CD4-positive, alpha-beta T cell (primary cell): ENCODE results near the gene SRBD1. TPM values are rescaled to one million over a fixed set of nuclear protein-coding genes. Genes with fewer than 3 reads are reported as not detected.
A peak's percentile ranks its signal among the peaks of the same experiment; 100 is the strongest.

Experiments used
- ATAC-seq: fragments of 200-7000 bp; cut with Tn5 transposase; one replicate; pipeline ENCODE4 v1.10.0; 2022; ENCODE audit warnings: mild to moderate bottlenecking; ENCODE audit not compliant: poor library complexity
- CTCF ChIA-PET: fragments of 350-600 bp; sonication (Branson Sonifier 250); formaldehyde crosslinking; loops from one replicate; lab custom pipeline; 2021; ENCODE audit warnings: antibody characterized with exemption, inconsistent platforms; lab: Charles Lee
- POLR2A ChIA-PET: fragments of 350-600 bp; sonication (Branson Sonifier 250); formaldehyde crosslinking; loops from one replicate; lab custom pipeline; 2021; ENCODE audit warnings: antibody characterized with exemption, inconsistent platforms; lab: Charles Lee
- DNase-seq, 14 experiments: peaks; one replicate each; pipeline ENCODE4 v3.0.0-alpha.2; 2013 to 2020; ENCODE audit warnings: mixed read lengths in 2 of 14
- H3K27ac ChIP-seq, 2 donors: one replicate each; pipeline versions ENCODE4 v1.5.1 to v1.7.0; 2013; ENCODE audit warnings: low read length in 2 of 2, low read depth in 1 of 2, mild to moderate bottlenecking in 1 of 2
- H3K27me3 ChIP-seq, 2 experiments: 1 replicate in 1 of 2; 2 replicates in 1 of 2; pipeline versions ENCODE4 v1.6.1 to v1.7.0; 2013; ENCODE audit warnings: low read length in 2 of 2, control low read depth in 1 of 2, mild to moderate bottlenecking in 1 of 2, moderate library complexity in 1 of 2; ENCODE audit not compliant: insufficient read depth in 2 of 2, control insufficient read depth in 1 of 2
- H3K36me3 ChIP-seq: one replicate; pipeline ENCODE4 v1.6.1; 2013; ENCODE audit warnings: low read length, control low read depth; ENCODE audit not compliant: insufficient read depth
- H3K4me1 ChIP-seq: one replicate; pipeline ENCODE4 v1.6.1; 2013; ENCODE audit warnings: low read length, control low read depth; ENCODE audit not compliant: insufficient read depth
- H3K4me3 ChIP-seq: one replicate; pipeline ENCODE4 v1.5.1; 2013; ENCODE audit warnings: mild to moderate bottlenecking, low read length, moderate library complexity
- H3K9me3 ChIP-seq, 2 experiments: 1 replicate in 1 of 2; 2 replicates in 1 of 2; pipeline versions ENCODE4 v1.6.1 to v1.7.0; 2013; ENCODE audit warnings: low read length in 2 of 2, mild to moderate bottlenecking in 2 of 2, control low read depth in 1 of 2, moderate library complexity in 1 of 2; ENCODE audit not compliant: control insufficient read depth in 1 of 2, insufficient read depth in 1 of 2
- H3K27ac Mint-ChIP-seq: one replicate; pipeline ENCODE4 v1.8.0; 2020; ENCODE audit warnings: mixed read lengths
- H3K27me3 Mint-ChIP-seq: one replicate; pipeline ENCODE4 v1.8.0; 2021; ENCODE audit warnings: mixed read lengths
- H3K36me3 Mint-ChIP-seq: one replicate; pipeline ENCODE4 v1.8.0; 2021; ENCODE audit warnings: low read depth, mixed read lengths
- H3K4me1 Mint-ChIP-seq: one replicate; pipeline ENCODE4 v1.8.0; 2021; ENCODE audit warnings: low read depth, mixed read lengths
- H3K4me3 Mint-ChIP-seq: one replicate; pipeline ENCODE4 v1.8.0; 2020; ENCODE audit warnings: mild to moderate bottlenecking, mixed read lengths
- H3K9me3 Mint-ChIP-seq: one replicate; pipeline ENCODE4 v1.8.0; 2020; ENCODE audit warnings: mixed read lengths
- intact Hi-C, 2 experiments: fragments of 100-400 bp; cut with DNase I in 1 of 2; cut with micrococcal nuclease in 1 of 2; formaldehyde crosslinking; loops; one replicate each; pipeline versions ENCODE4 v1.15.1 to v1.9.0; 2023 to 2025; cut with DNase I, micrococcal nuclease
- total RNA-seq, 174 experiments: library from RNA in 2 of 174; stranded (reverse) in 2 of 174; gene quantifications; one replicate each; pipeline ENCODE4 v1.2.3 and lab custom pipeline; 2021 to 2026
- TF ChIP-seq, protein P1 (sequence below): fragments of 200-600 bp; IDR thresholded peaks from one replicate; pipeline ENCODE4 v1.8.0; 2022; ENCODE audit warnings: antibody characterized with exemption, mild to moderate bottlenecking

The SRBD1 gene
- total RNA-seq, 2 experiments from 2014 or later = 14.2 to 16.0 TPM

DNA sequence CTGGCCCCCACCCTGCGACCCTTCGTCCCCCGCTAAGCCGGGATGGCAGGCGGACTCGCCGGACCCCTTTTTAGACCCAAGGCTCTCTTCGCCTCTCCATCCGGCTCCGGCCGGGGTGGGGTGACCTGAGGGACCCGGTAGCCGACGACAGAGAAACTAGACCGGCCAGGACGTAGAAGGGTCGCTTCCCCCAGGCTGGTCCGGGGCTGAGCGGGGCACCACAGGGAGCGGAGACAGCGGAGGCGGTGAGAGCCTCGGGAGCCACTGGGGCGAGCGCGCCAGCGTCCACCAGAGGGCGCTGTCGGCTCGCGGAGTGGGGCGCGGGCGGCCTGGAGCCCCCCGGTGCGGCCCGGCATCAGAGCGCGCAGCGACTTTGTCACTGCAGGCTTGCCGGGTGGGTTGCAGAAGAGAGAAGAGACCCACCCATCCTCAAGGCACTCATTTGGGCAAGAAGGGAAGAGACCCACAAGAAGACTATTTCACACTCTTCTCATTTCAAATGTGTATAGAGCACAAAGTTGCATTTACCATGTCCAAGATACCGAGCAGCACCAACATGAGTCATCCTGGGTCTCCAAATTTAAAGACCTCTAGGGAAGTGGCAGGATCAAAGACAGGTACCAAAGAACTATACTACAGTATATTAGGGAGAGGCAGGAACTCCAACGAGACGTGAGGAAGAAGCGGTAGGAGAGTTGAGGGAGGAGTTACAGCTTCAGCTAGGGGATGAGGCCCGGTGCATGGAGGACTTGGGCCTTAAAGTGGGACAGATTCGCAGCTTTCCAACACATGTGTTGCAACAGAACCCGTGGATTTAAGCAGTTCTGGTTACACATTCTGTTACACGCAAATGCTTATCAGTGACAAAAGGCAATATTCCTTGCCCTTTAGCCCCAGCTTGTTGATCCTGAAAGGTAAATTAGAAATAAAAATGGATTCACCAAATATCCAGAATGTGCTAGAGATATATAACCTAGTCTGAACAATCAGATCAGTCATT, 32.8 kb upstream of the SRBD1 start:
- no peaks in the 10 kb centered on the region for H3K36me3 Mint-ChIP-seq
- TF ChIP-seq, protein P1, sequence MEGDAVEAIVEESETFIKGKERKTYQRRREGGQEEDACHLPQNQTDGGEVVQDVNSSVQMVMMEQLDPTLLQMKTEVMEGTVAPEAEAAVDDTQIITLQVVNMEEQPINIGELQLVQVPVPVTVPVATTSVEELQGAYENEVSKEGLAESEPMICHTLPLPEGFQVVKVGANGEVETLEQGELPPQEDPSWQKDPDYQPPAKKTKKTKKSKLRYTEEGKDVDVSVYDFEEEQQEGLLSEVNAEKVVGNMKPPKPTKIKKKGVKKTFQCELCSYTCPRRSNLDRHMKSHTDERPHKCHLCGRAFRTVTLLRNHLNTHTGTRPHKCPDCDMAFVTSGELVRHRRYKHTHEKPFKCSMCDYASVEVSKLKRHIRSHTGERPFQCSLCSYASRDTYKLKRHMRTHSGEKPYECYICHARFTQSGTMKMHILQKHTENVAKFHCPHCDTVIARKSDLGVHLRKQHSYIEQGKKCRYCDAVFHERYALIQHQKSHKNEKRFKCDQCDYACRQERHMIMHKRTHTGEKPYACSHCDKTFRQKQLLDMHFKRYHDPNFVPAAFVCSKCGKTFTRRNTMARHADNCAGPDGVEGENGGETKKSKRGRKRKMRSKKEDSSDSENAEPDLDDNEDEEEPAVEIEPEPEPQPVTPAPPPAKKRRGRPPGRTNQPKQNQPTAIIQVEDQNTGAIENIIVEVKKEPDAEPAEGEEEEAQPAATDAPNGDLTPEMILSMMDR = peak; percentile 90
- ChIA-PET POLR2A (no interaction called here), CTCF (interaction anchor here (0.9 to 3.3 kb wide), 5 partner anchors 13 to 139 kb away, joined by 3 to 43 read pairs (median 4); no protein-coding TSS in a partner anchor)
- H3K27me3 Mint-ChIP-seq = peaks cover 33% of the 10 kb centered on the region
- Histone ChIP-seq H3K36me3 (no peaks in the 10 kb centered on the region), H3K27me3 (peaks cover 15 to 22% of the 10 kb centered on the region in 2 experiments), H3K4me3 (peak overlapping the region; percentile 50), H3K9me3 (no peaks in the 10 kb centered on the region), H3K27ac (no peak overlapping the region), H3K4me1 (peaks cover 10% of the 10 kb centered on the region)
- H3K27ac Mint-ChIP-seq = no peak overlapping the region
- DNase-seq = peak; percentile 37 to 89 (median 72)
- no peak overlapping the region for H3K4me3 Mint-ChIP-seq
- no peaks in the 10 kb centered on the region for H3K9me3 Mint-ChIP-seq
- intact Hi-C loops = loop anchor here (1.0 to 10.0 kb wide), 7 partner anchors 83 to 1271 kb away; partner anchors contain the start of gene MCFD2 (in 1 of the 2)
- peak; percentile 97 for ATAC-seq
- peaks cover 6% of the 10 kb centered on the region for H3K4me1 Mint-ChIP-seq

DNA sequence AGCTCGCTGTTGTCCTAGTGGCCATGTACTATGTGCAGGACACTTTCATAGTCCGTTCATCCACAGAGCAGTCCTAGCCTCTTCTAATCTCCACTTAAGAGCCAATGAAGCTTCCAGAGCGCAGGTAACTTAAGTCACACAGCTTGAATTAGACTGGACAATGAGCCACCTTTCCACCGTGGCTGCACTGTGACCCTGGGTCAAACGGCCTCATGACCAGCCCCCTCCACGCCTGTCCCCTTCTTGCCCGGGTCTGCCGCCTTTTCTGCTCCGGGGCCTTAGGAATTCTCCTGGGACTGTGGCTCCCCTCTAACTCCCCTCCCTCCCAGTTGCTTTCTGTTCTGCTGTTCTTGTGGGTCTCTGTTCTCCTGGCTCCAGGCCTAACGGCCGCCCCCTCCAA, 32.0 kb upstream of the SRBD1 start:
- POLR2A ChIA-PET = no interaction called here
- CTCF ChIA-PET = interaction anchor here (1.4 to 3.3 kb wide), 3 partner anchors 13 to 136 kb away, joined by 4 to 43 read pairs (median 4); no protein-coding TSS in a partner anchor
- Histone ChIP-seq H3K27ac (no peak overlapping the region), H3K9me3 (no peaks in the 10 kb centered on the region), H3K4me3 (peak overlapping the region; percentile 50), H3K4me1 (peaks cover 10% of the 10 kb centered on the region), H3K27me3 (peaks cover 15 to 22% of the 10 kb centered on the region in 2 experiments), H3K36me3 (no peaks in the 10 kb centered on the region)
- no peak overlapping the region for H3K27ac Mint-ChIP-seq
- H3K36me3 Mint-ChIP-seq = no peaks in the 10 kb centered on the region
- H3K4me3 Mint-ChIP-seq = no peak overlapping the region
- peaks cover 35% of the 10 kb centered on the region for H3K27me3 Mint-ChIP-seq
- intact Hi-C loops = loop anchor here (1.0 to 10.0 kb wide), 7 partner anchors 84 to 1272 kb away; partner anchors contain the start of gene MCFD2 (in 1 of the 2)
- peaks cover 6% of the 10 kb centered on the region for H3K4me1 Mint-ChIP-seq
- DNase-seq = no peak
- TF ChIP-seq, protein P1 = no peak
- peak; percentile 12 for ATAC-seq
- H3K9me3 Mint-ChIP-seq = no peaks in the 10 kb centered on the region

DNA sequence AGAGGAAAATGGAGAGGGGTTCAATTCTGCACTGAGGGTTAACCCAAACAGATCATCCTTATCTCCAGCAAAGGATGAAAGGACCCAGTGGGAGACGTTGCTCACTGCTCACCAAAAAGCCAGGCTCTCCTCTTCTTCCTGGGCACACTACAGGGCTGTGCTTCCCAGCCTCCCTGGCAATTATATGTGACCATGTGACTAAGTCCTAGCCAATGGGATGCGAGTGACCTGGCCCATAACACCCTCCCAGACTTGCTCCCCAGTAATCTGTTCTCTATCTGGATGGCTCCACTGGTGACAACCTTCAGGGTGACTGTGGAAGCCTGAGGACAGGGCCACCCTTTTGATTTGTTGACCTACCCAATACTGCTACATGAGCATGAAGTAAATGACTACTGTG, 29.5 kb upstream of the SRBD1 start:
- ATAC-seq (no peak), DNase-seq (no peak)
- intact Hi-C loops = loop anchor here (5.0 to 10.0 kb wide), 4 partner anchors 87 to 1274 kb away; partner anchors contain the start of gene MCFD2 (in 1 of the 2)
- Mint-ChIP-seq H3K4me3 (no peak overlapping the region), H3K27ac (no peak overlapping the region), H3K9me3 (no peaks in the 10 kb centered on the region), H3K4me1 (peaks cover 6% of the 10 kb centered on the region), H3K27me3 (peaks cover 50% of the 10 kb centered on the region), H3K36me3 (no peaks in the 10 kb centered on the region)
- Histone ChIP-seq H3K9me3 (no peaks in the 10 kb centered on the region), H3K4me1 (peaks cover 10% of the 10 kb centered on the region), H3K36me3 (no peaks in the 10 kb centered on the region), H3K4me3 (no peak overlapping the region), H3K27me3 (peaks cover 15 to 22% of the 10 kb centered on the region in 2 experiments), H3K27ac (no peak overlapping the region)
- CTCF ChIA-PET = interaction anchor here (2.8 kb wide), 1 partner anchor 138 kb away, joined by 15 read pairs; no protein-coding TSS in a partner anchor
- TF ChIP-seq, protein P1 = no peak
- POLR2A ChIA-PET = no interaction called here
